HepG2 (cell line): Measurements from ENCODE around the gene NINL.

Source experiments
- CTCF ChIP-seq: sonication (generic); formaldehyde crosslinking; IDR thresholded peaks from 2 replicates; pipeline ENCODE4 v1.5.0; 2020; ENCODE audit warnings: mild to moderate bottlenecking, missing genetic modification reagents, moderate library complexity
- FOXA3 ChIP-seq: IDR thresholded peaks from 2 replicates; pipeline ENCODE4 v1.6.1; 2016; ENCODE audit warnings: missing genetic modification reagents, missing compliant biosample characterization
- KLF12 ChIP-seq: sonication (generic); formaldehyde crosslinking; IDR thresholded peaks from 2 replicates; pipeline ENCODE4 v1.4.0; 2020; ENCODE audit warnings: missing genetic modification reagents, borderline replicate concordance
- PATZ1 ChIP-seq: sonication (generic); formaldehyde crosslinking; IDR thresholded peaks from 2 replicates; pipeline ENCODE4 v1.4.0; 2020; ENCODE audit warnings: missing genetic modification reagents
- PHB2 ChIP-seq: fragments of 450-650 bp; IDR thresholded peaks from 2 replicates; pipeline ENCODE4 v1.6.1; 2018; ENCODE audit not compliant: partially characterized antibody
- POLR2A ChIP-seq, 2 experiments: IDR thresholded peaks; 2 replicates each; pipeline ENCODE4 v1.6.1; 2011; ENCODE audit warnings: low read depth in 2 of 2, low read length in 2 of 2, mild to moderate bottlenecking in 1 of 2, moderate library complexity in 1 of 2; ENCODE audit not compliant: insufficient read depth in 1 of 2
- ZFP41 ChIP-seq: sonication (generic); formaldehyde crosslinking; IDR thresholded peaks from 2 replicates; pipeline ENCODE4 v1.4.0; 2020; ENCODE audit warnings: mild to moderate bottlenecking, missing genetic modification reagents, borderline replicate concordance
- ZNF788 ChIP-seq: sonication (generic); formaldehyde crosslinking; IDR thresholded peaks from 2 replicates; pipeline ENCODE4 v1.5.0; 2020; ENCODE audit warnings: mild to moderate bottlenecking, missing genetic modification reagents, borderline replicate concordance

DNA sequence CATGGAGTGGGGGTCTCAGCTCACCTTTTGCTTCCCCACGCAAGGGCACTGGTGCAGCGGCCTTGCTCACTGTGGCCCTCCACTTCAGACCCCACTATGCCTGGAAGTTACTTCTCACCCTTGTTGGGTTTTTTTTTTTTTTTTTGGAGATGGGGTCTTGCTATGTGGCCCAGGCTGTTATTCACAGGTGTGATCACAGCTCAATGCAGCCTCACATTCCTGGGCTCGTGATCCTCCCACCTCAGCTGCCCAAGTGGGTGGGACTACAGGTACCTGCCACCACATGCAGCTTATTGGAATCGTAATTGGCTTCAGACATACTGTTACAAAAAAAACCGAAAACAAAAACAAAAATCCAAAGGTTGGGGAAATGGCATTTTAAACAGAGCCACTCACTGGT, 32.4 kb downstream of the NINL start:
- TF ChIP-seq POLR2A (IDR thresholded peaks at IDR 0.05; ENCODE audit: insufficient read depth in 1 of 2, low read depth in 2 of 2, low read length in 2 of 2): no peak
- no peak for TF ChIP-seq CTCF
- no peak for TF ChIP-seq ZNF788
- no peak for TF ChIP-seq FOXA3 (CRISPR knock-in tag)
- no peak for TF ChIP-seq ZFP41
- no peak for TF ChIP-seq PHB2
- TF ChIP-seq KLF12 (CRISPR knock-in tag): no peak
- no peak for TF ChIP-seq PATZ1 (CRISPR knock-in tag)
